Kidney (tissue), 22 donors: ENCODE measurements around the gene TIMM29. TPM values are rescaled to one million over a fixed set of nuclear protein-coding genes. Genes with fewer than 3 reads are reported as not detected.

Experiments
- DNase-seq, 5 donors: peaks; one replicate each; pipeline ENCODE4 v3.0.0-alpha.2; 2013 to 2020
- FAIRE-seq: peaks from 2 replicates; lab custom pipeline; 2012; peaks lifted over from hg19 to GRCh38; lab: Jason Lieb, UNC
- H3K27ac ChIP-seq, 2 donors: one replicate each; pipeline ENCODE4 v1.7.0; 2013; ENCODE audit warnings: low read depth in 2 of 2, low read length in 2 of 2, inconsistent platforms in 1 of 2
- H3K27me3 ChIP-seq: one replicate; pipeline ENCODE4 v1.7.1; 2013; ENCODE audit warnings: low read length, inconsistent platforms; ENCODE audit not compliant: control insufficient read depth, insufficient read depth
- H3K36me3 ChIP-seq, 3 donors: one replicate each; pipeline versions ENCODE4 v1.7.0 to v1.7.1; 2013; ENCODE audit warnings: low read length in 3 of 3, control low read depth in 1 of 3, inconsistent platforms in 1 of 3; ENCODE audit not compliant: insufficient read depth in 3 of 3, control insufficient read depth in 2 of 3
- H3K4me1 ChIP-seq, 3 donors: one replicate each; pipeline versions ENCODE4 v1.7.0 to v1.7.1; 2013; ENCODE audit warnings: low read length in 3 of 3, inconsistent platforms in 1 of 3, low read depth in 1 of 3; ENCODE audit not compliant: control insufficient read depth in 2 of 3, insufficient read depth in 2 of 3
- H3K4me3 ChIP-seq, 3 donors: one replicate each; pipeline versions ENCODE4 v1.7.0 to v1.8.1; 2013; ENCODE audit warnings: low read length in 3 of 3, control low read depth in 1 of 3, inconsistent platforms in 1 of 3
- H3K9ac ChIP-seq, 3 donors: one replicate each; pipeline versions ENCODE4 v1.7.0 to v1.7.1; 2013; ENCODE audit warnings: low read length in 3 of 3, control low read depth in 1 of 3, inconsistent platforms in 1 of 3
- H3K9me3 ChIP-seq, 3 donors: one replicate each; pipeline versions ENCODE4 v1.7.0 to v1.7.1; 2013; ENCODE audit warnings: low read length in 3 of 3, control low read depth in 1 of 3, inconsistent platforms in 1 of 3; ENCODE audit not compliant: control insufficient read depth in 2 of 3, insufficient read depth in 1 of 3
- CTCF ChIP-seq: IDR thresholded peaks from 3 replicates; pipeline ENCODE4 v1.5.1; 2012; ENCODE audit warnings: mild to moderate bottlenecking, moderate library complexity, borderline replicate concordance; ENCODE audit not compliant: insufficient read depth; ENCODE audit errors: extremely low read depth
- intact Hi-C: fragments of 100-400 bp; cut with DNase I; formaldehyde crosslinking; loops from one replicate; pipeline ENCODE4 v1.11.1; 2022
- long read RNA-seq, 10 donors: library from polyadenylated mRNA in 1 of 10; unstranded in 1 of 10; transcript quantifications; one replicate each; pipeline ENCODE4 v2.0.0 and lab custom pipeline, GENCODE V29; 2021 to 2026
- polyA plus RNA-seq: library from polyadenylated mRNA; stranded (reverse); fragments of 350-450 nt; fragmentation: Illumina TruSeq; extraction: RNeasy Lipid Tissue Mini Kit (QIAGEN cat#74804); gene quantifications from one replicate; pipeline ENCODE4 v1.2.3, GENCODE V29; 2014; ENCODE audit warnings: low read depth, low replicate concordance; ENCODE audit not compliant: insufficient read depth
- total RNA-seq: library from RNA; stranded (reverse); fragmentation: NEBNext Ultra II Directional; extraction: Animal tissue kit (Norgen Biotek cat#: 25700); gene quantifications from one replicate; pipeline ENCODE4 v1.2.1, GENCODE V29; 2021
- donor health status: control.
- donor health status: control.
- donor health status: control.
- donor health status: control.
- donor health status: control.
- donor health status: DM: yes; HTN: yes; CAD: no.
- donor health status: Normal renal cell carcinoma (clear cell type).

TIMM29 gene
- 21.7 TPM for total RNA-seq
- 16.8 TPM for polyA plus RNA-seq
- long read RNA-seq, donor 1, partial matches to known transcripts = 0 of 4 reads
- long read RNA-seq, donor 1, other reads (novel, unspliced or antisense) = 0 of 4 reads
- long read RNA-seq, donor 2, partial matches to known transcripts = 0 of 3 reads
- long read RNA-seq, donor 2, other reads (novel, unspliced or antisense) = 0 of 3 reads
- long read RNA-seq, donor 3, transcript TIMM29-201 (2 exons, 1,425 nt) = major isoform, 11 of 11 reads
- long read RNA-seq, donor 3, partial matches to known transcripts = 0 of 11 reads
- long read RNA-seq, donor 3, other reads (novel, unspliced or antisense) = 0 of 11 reads
- long read RNA-seq, donor 4, transcript TIMM29-201 (2 exons, 1,425 nt) = major isoform, 6 of 6 reads
- long read RNA-seq, donor 4, partial matches to known transcripts = 0 of 6 reads
- long read RNA-seq, donor 4, other reads (novel, unspliced or antisense) = 0 of 6 reads
- long read RNA-seq, donor 5, partial matches to known transcripts = 0 of 2 reads
- long read RNA-seq, donor 5, other reads (novel, unspliced or antisense) = 0 of 2 reads
- long read RNA-seq, donor 6, partial matches to known transcripts = 0 of 3 reads
- long read RNA-seq, donor 6, other reads (novel, unspliced or antisense) = 0 of 3 reads
- long read RNA-seq, donor 7, transcript TIMM29-201 (2 exons, 1,425 nt) = major isoform, 7 of 9 reads
- long read RNA-seq, donor 7, partial matches to known transcripts = 2 of 9 reads
- long read RNA-seq, donor 7, other reads (novel, unspliced or antisense) = 0 of 9 reads
- long read RNA-seq, donor 8, transcript TIMM29-201 (2 exons, 1,425 nt) = major isoform, 6 of 13 reads
- long read RNA-seq, donor 8, partial matches to known transcripts = 7 of 13 reads
- long read RNA-seq, donor 8, other reads (novel, unspliced or antisense) = 0 of 13 reads
- long read RNA-seq, donor 9, transcript TIMM29-201 (2 exons, 1,425 nt) = major isoform, 6 of 6 reads
- long read RNA-seq, donor 9, partial matches to known transcripts = 0 of 6 reads
- long read RNA-seq, donor 9, other reads (novel, unspliced or antisense) = 0 of 6 reads
- long read RNA-seq, donor 10, transcript TIMM29-201 (2 exons, 1,425 nt) = major isoform, 7 of 7 reads
- long read RNA-seq, donor 10, partial matches to known transcripts = 0 of 7 reads
- long read RNA-seq, donor 10, other reads (novel, unspliced or antisense) = 0 of 7 reads

- peak within 1 kb of the TSS; percentile 65 to 82 (median 66) for H3K4me3 ChIP-seq
- peak; percentile 13 for TF ChIP-seq CTCF
- H3K9ac ChIP-seq = peak within 1 kb of the TSS; percentile 49 to 89 (median 82)
- DNase-seq (peak; percentile 98 to 100 (median 99)), FAIRE-seq (peak; percentile 51)
- H3K27ac ChIP-seq = peak within 1 kb of the TSS; percentile 65 to 67
- H3K9me3 ChIP-seq = no peaks in the 10 kb centered on the region
- no peaks in the 10 kb centered on the region for H3K27me3 ChIP-seq
- peaks cover 0 to 19% (median 6%) of the 10 kb centered on the region in 3 donors for H3K36me3 ChIP-seq
- intact Hi-C loops = no loop called here
- H3K4me1 ChIP-seq = peaks cover 0 to 15% (median 5%) of the 10 kb centered on the region in 3 donors
These were observed at the start of gene TIMM29, which contains the start of gene YIPF2 for GRCh38 chr19:10928563-10929401. Gene TIMM29, plus strand, starts transcription at chr19:10928811. Its CDS starts 12 bp downstream, at chr19:10928823. Gene YIPF2, minus strand, starts transcription at chr19:10928639. Its CDS starts 229 bp downstream, at chr19:10928410.

- intact Hi-C loops = no loop called here
- FAIRE-seq = no peak
- DNase-seq = no peak
- H3K4me1 ChIP-seq = peaks cover 0 to 6% (median 0%) of the 10 kb centered on the region in 3 donors
- H3K27ac ChIP-seq = no peak overlapping the region
- no peaks in the 10 kb centered on the region for H3K27me3 ChIP-seq
- TF ChIP-seq CTCF = no peak
- H3K9me3 ChIP-seq = peaks cover 0 to 2% (median 0%) of the 10 kb centered on the region in 3 donors
- no peak overlapping the region for H3K9ac ChIP-seq
- H3K4me3 ChIP-seq = no peak overlapping the region
- H3K36me3 ChIP-seq = no peaks in the 10 kb centered on the region
These were observed 47.1 kb upstream of the TIMM29 start for GRCh38 chr19:10881403-10882107.

- peaks cover 0 to 2% (median 0%) of the 10 kb centered on the region in 3 donors for H3K9me3 ChIP-seq
- H3K9ac ChIP-seq = no peak overlapping the region
- H3K4me3 ChIP-seq = no peak overlapping the region
- DNase-seq (no peak), FAIRE-seq (no peak)
- intact Hi-C loops = no loop called here
- no peak overlapping the region for H3K27ac ChIP-seq
- H3K4me1 ChIP-seq = peaks cover 0 to 6% (median 0%) of the 10 kb centered on the region in 3 donors
- H3K36me3 ChIP-seq = no peaks in the 10 kb centered on the region
- no peaks in the 10 kb centered on the region for H3K27me3 ChIP-seq
- no peak for TF ChIP-seq CTCF
These were observed 46.5 kb upstream of the TIMM29 start for GRCh38 chr19:10882108-10882457.
